Testis (tissue), 3 donors: ENCODE data around the gene SNORC. TPM values are rescaled to one million over a fixed set of nuclear protein-coding genes. Genes with fewer than 3 reads are reported as not detected.

Experiments used
- DNase-seq: peaks from one replicate; pipeline ENCODE4 v3.0.0-alpha.2; 2019
- H3K27ac ChIP-seq, 2 donors: fragments of 200-600 bp; sonication (generic); one replicate each; pipeline ENCODE4 v1.5.1; 2019
- H3K27me3 ChIP-seq: fragments of 200-600 bp; sonication (generic); one replicate; pipeline ENCODE4 v1.5.1; 2019
- H3K36me3 ChIP-seq: fragments of 200-600 bp; sonication (generic); one replicate; pipeline ENCODE4 v1.5.1; 2017; ENCODE audit warnings: low read depth; ENCODE audit errors: missing control alignments
- H3K4me1 ChIP-seq: fragments of 200-600 bp; sonication (generic); one replicate; pipeline ENCODE4 v1.5.1; 2019
- H3K4me3 ChIP-seq, 2 donors: fragments of 200-600 bp; sonication (generic); one replicate each; pipeline ENCODE4 v1.5.1; 2017 to 2019
- H3K9me3 ChIP-seq: fragments of 200-600 bp; sonication (generic); one replicate; pipeline ENCODE4 v1.5.1; 2017
- POLR2A ChIP-seq: fragments of 450-650 bp; IDR thresholded peaks from one replicate; pipeline ENCODE4 v1.6.1; 2017; ENCODE audit warnings: antibody characterized with exemption, mild to moderate bottlenecking, moderate library complexity
- WGBS, 2 donors: methylation state at CpG; one replicate each; pipeline ENCODE4 v1.1.5; 2018; 5-methylcytosine and 5-hydroxymethylcytosine counted together
- intact Hi-C: fragments of 100-400 bp; cut with DNase I; formaldehyde crosslinking; loops from one replicate; pipeline ENCODE4 v1.15.1; 2023; ENCODE audit warnings: low total_unique reads
- polyA plus RNA-seq: library from polyadenylated mRNA; stranded (reverse); fragments of 350-450 nt; fragmentation: Illumina TruSeq; extraction: RNeasy Lipid Tissue Mini Kit (QIAGEN cat#74804); gene quantifications from one replicate; pipeline ENCODE4 v1.2.3, GENCODE V29; 2014; ENCODE audit warnings: low read depth, low replicate concordance; ENCODE audit not compliant: insufficient read depth
- total RNA-seq, 2 donors: library from RNA; depleted of rRNA; stranded (reverse); fragments of >200 nt; gene quantifications; one replicate each; pipeline ENCODE4 v1.2.3, GENCODE V29; 2016
- TF ChIP-seq, protein P1 (sequence below), 3 experiments: fragments of 450-650 bp in 2 of 3; fragments of 200-600 bp in 1 of 3; sonication (generic) in 1 of 3; IDR thresholded peaks; one replicate each; pipeline ENCODE4 v1.5.1; 2016 to 2019; ENCODE audit warnings: antibody characterized with exemption in 3 of 3, mild to moderate bottlenecking in 2 of 3, moderate library complexity in 1 of 3

The SNORC gene
- total and polyA plus RNA-seq, 3 donors from 2014 or later: 7.3 to 15.9 (median 14.5) TPM

DNA sequence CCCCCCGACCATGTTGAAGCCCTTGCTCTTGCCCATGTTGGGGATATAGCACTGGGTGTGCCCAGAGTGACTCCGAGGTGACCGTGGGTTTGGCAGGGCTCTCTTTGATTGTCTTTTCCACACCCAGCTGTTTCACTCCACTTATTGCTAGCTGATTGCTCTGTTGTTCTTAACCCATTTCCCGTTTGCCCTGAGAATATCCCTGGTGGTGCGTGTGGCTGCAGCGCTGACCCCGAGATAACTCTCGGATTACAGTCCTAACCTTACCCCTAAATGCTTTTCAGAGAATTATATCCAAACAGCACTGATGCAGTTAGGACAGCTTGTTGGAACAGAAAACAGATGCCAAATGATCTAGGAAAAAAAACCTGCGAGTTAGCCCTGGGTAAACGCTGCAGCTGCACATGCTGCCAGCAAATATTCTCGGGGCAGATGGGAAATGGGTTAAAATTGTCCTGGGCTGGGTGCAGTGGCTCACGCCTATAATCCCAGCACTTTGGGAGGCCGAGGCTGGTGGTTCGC lies 34.3 kb upstream of the SNORC start:
- Histone ChIP-seq H3K4me3 (no peak overlapping the region), H3K9me3 (no peaks in the 10 kb centered on the region), H3K27me3 (no peaks in the 10 kb centered on the region), H3K27ac (no peak overlapping the region), H3K4me1 (no peaks in the 10 kb centered on the region), H3K36me3 (no peaks in the 10 kb centered on the region)
- DNase-seq: no peak
- intact Hi-C loops: no loop called here
- TF ChIP-seq POLR2A: no peak
- TF ChIP-seq, protein P1, sequence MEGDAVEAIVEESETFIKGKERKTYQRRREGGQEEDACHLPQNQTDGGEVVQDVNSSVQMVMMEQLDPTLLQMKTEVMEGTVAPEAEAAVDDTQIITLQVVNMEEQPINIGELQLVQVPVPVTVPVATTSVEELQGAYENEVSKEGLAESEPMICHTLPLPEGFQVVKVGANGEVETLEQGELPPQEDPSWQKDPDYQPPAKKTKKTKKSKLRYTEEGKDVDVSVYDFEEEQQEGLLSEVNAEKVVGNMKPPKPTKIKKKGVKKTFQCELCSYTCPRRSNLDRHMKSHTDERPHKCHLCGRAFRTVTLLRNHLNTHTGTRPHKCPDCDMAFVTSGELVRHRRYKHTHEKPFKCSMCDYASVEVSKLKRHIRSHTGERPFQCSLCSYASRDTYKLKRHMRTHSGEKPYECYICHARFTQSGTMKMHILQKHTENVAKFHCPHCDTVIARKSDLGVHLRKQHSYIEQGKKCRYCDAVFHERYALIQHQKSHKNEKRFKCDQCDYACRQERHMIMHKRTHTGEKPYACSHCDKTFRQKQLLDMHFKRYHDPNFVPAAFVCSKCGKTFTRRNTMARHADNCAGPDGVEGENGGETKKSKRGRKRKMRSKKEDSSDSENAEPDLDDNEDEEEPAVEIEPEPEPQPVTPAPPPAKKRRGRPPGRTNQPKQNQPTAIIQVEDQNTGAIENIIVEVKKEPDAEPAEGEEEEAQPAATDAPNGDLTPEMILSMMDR (IDR thresholded peaks at IDR 0.05): no peak
- 87 to 92% methylated on average over 14 of the region's 14 CpGs for WGBS, 2 donors

DNA sequence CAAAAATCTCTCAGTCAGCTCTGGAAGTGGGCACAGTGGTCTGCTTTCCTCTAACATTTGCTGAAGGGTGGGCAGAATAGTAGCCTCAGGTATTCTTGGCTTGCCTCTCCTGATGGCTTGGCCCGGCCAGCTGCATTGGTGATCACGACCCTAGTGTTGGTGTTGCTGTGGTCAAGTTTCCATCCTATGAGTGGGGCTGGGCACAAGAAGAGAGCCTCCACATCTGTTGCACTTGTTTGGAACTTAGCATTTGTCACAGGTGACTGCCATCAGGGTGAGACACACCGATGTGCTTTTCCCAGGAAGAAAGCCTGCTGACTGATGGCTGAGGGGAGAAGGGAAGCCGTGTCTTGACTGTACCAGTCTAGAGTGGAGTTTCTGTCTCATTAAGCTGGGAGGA lies 33.1 kb upstream of the SNORC start:
- H3K4me3 ChIP-seq: no peak overlapping the region
- no peak for DNase-seq
- no peak for TF ChIP-seq POLR2A
- TF ChIP-seq, protein P1 (IDR thresholded peaks at IDR 0.05): no peak
- no peaks in the 10 kb centered on the region for H3K36me3 ChIP-seq
- H3K27ac ChIP-seq: no peak overlapping the region
- H3K27me3 ChIP-seq: no peaks in the 10 kb centered on the region
- no peaks in the 10 kb centered on the region for H3K4me1 ChIP-seq
- H3K9me3 ChIP-seq: no peaks in the 10 kb centered on the region
- WGBS, 2 donors: 94 to 97% methylated on average over 4 of the region's 4 CpGs
- intact Hi-C loops: no loop called here

DNA sequence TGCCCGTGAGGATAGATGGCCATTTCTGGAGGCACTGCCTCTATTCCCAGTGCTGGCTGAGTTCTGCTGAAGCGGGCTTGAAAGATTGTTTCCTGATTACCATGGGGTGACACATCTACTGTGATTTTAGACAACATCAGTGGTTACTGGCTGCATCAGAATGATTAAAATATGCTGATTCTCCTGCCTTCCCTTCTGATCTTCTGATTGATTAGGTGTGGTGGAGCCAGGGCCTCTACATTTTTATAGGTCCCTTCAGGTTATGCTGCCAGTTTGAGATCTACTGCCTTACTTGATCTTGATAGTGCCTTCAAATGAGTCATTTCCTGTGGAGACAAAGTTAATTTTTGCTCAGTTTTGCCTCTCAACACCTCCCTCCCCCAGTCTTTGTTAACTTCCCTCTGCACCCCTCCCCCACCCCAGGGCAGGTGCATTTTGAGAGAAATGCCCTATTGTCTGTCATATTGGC lies 31.6 kb upstream of the SNORC start:
- intact Hi-C loops: no loop called here
- WGBS, 2 donors: 75 to 79% methylated on average over 2 of the region's 2 CpGs
- no peak overlapping the region for H3K4me3 ChIP-seq
- H3K36me3 ChIP-seq: no peaks in the 10 kb centered on the region
- DNase-seq: no peak
- no peaks in the 10 kb centered on the region for H3K27me3 ChIP-seq
- H3K4me1 ChIP-seq: no peaks in the 10 kb centered on the region
- no peak overlapping the region for H3K27ac ChIP-seq
- no peaks in the 10 kb centered on the region for H3K9me3 ChIP-seq
- TF ChIP-seq POLR2A: no peak
- TF ChIP-seq, protein P1 (IDR thresholded peaks at IDR 0.05): no peak

DNA sequence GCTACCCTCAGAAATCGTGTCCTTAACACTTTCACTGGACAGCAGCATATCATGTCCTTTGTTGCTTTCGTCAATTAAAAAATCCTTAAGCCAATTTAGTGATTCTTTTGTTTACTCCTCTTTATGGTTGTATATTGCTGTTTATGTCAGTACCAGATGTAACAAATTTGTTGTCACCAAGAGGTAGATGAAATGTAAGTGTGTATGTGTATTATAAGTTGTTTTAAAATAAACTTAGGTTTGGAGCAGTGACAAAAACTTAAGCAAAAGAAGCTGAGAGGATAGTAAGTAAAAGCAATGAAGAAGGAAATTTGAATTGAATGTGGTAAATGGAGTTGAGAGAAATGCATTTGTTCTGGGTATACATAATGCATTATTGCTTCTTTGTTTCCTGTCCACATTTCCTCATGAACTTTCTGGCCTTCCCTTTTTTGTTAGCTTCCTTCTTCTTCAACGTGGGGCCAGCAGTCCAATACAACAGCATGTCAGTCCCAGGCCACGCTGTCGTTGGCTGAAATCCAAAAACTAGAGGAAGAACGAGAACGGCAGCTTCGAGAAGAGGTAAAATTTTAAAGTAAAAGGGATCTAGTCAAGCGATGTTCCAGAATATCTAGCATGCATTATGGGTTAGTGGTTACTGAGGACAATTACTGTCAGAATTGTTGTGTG lies 30.5 kb upstream of the SNORC start:
- no peaks in the 10 kb centered on the region for H3K27me3 ChIP-seq
- intact Hi-C loops: no loop called here
- no peaks in the 10 kb centered on the region for H3K36me3 ChIP-seq
- WGBS, 2 donors: 46 to 57% methylated on average over 9 of the region's 9 CpGs
- no peak overlapping the region for H3K4me3 ChIP-seq
- no peak for DNase-seq
- H3K27ac ChIP-seq: no peak overlapping the region
- no peak for TF ChIP-seq POLR2A
- TF ChIP-seq, protein P1 (IDR thresholded peaks at IDR 0.05): no peak
- H3K9me3 ChIP-seq: no peaks in the 10 kb centered on the region
- no peaks in the 10 kb centered on the region for H3K4me1 ChIP-seq

DNA sequence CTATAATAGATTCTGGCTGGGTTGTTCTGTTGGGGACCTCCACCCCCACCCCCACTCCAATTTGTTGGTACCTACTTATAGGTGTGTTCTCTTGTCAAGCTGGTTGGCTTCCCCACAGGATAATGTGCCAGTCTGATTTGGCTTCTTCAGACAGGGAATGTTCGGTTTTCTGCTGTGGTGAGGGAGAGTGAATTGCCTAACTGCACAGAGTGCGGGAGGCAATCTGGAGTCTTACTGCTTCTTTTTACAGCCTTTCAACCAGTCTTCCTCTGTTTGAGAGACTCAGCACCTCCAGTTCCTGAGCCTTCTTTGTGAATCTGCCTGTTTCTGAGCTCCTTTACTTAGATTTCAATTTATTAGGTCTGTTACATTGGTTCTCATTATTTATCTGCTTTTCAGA lies 27.4 kb upstream of the SNORC start:
- intact Hi-C loops: no loop called here
- TF ChIP-seq POLR2A: no peak
- TF ChIP-seq, protein P1 (IDR thresholded peaks at IDR 0.05): no peak
- H3K36me3 ChIP-seq: no peaks in the 10 kb centered on the region
- H3K4me3 ChIP-seq: no peak overlapping the region
- no peak for DNase-seq
- 58 to 65% methylated on average over 2 of the region's 2 CpGs for WGBS, 2 donors
- H3K27ac ChIP-seq: no peak overlapping the region
- no peaks in the 10 kb centered on the region for H3K9me3 ChIP-seq
- H3K27me3 ChIP-seq: no peaks in the 10 kb centered on the region
- H3K4me1 ChIP-seq: no peaks in the 10 kb centered on the region
